C4-2B (cell line): ENCODE measurements around the gene BARX2.

Source experiments
- H3K27ac ChIP-seq: fragments of 450-650 bp; 2 replicates; pipeline ENCODE4 v1.5.1; 2017
- CTCF ChIP-seq: fragments of 450-650 bp; conservative IDR thresholded peaks from 2 replicates; pipeline ENCODE4 v1.5.1; 2017; ENCODE audit warnings: mild to moderate bottlenecking
- ZFX ChIP-seq: fragments of 450-650 bp; IDR thresholded peaks from 2 replicates; pipeline ENCODE4 v1.6.1; 2017

BARX2 gene

GRCh38 chr11:129434641-129435498 is 59.2 kb downstream of the BARX2 start:
- no peak overlapping the region for H3K27ac ChIP-seq
- TF ChIP-seq ZFX, result no peak
- TF ChIP-seq CTCF, result no peak

DNA sequence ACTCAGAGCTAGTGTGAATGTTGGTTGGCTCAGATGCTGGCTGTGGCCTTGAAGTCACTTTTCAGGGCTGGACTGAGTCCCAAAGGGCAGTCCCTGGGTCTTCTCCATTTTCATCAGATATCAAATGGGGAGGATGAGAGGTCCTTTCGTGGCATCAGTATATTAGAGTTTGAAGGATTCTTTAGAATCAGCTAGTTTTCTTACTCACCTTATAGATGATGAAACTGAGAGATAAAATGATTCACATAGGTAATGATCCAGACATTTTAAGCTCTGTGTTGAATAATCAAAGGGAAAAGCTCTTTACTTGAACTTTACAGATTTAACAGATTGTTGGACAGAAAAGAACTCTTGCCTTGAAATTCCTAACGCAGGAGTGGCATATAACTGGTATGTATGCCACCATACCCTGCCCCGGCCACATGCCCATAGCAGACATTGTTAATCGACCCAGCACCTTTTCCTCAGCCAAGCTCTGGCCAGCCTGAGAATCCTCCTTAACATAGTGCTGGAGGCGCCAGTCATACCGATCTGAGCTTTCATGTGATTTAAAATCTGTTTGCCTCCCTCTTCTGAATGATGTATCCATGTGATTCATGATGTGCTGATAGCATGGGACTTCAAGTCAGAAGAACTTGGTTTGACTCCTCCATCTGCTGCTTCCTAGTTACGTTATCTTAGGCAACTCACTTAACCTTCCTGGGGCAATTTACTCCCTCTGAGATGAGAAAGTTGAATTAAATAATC is 60.0 kb downstream of the BARX2 start:
- H3K27ac ChIP-seq, result no peak overlapping the region

GRCh38 chr11:129436573-129436972 is 60.9 kb downstream of the BARX2 start:
- no peak overlapping the region for H3K27ac ChIP-seq
- TF ChIP-seq ZFX (no peak), CTCF (no peak)

More for the DNA sequence above, 60.0 kb downstream of the BARX2 start:
- no peak for TF ChIP-seq ZFX
- TF ChIP-seq CTCF, result no peak

DNA sequence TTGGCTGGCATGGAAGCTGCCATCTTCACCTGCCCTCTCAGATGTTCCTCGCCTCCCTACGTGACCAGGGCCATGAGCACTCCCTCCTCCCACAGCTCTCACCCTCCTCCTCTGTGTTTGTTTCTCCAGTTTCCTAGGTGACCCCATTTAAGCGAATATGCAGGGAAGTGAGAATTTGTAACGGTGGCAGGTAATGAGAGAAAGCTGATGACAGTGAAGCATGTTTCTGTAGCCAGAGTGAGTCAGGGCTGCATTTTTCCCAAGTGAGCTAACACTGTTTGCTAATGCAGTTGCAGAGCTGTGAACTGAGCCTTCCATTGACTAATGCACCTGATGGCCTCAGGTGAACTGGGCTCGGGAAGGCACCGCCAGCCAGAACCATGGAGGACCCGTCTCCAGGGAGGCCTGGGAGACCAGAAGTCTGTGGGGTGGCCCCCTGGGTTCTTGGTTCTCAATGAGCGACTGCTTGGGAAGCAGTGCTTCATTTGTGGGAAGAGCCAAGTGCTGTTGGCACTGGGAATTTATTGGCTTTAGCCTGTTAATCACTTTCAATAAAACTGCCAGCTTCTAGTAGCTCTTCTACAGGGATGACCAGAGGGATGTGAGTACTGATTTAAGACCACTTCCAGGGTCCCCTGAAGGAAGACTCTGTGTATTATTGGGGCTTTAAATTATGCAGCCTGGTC is 64.5 kb downstream of the BARX2 start:
- no peak for TF ChIP-seq CTCF
- TF ChIP-seq ZFX, result no peak

GRCh38 chr11:129442171-129442570 is 66.5 kb downstream of the BARX2 start:
- no peak for TF ChIP-seq CTCF
- no peak overlapping the region for H3K27ac ChIP-seq

More for the DNA sequence above, 64.5 kb downstream of the BARX2 start:
- H3K27ac ChIP-seq, result no peak overlapping the region

GRCh38 chr11:129443276-129443675 is 67.6 kb downstream of the BARX2 start:
- no peak overlapping the region for H3K27ac ChIP-seq
- no peak for TF ChIP-seq ZFX
- no peak for TF ChIP-seq CTCF
